ENCODE results near the gene OR2J3.

DNA sequence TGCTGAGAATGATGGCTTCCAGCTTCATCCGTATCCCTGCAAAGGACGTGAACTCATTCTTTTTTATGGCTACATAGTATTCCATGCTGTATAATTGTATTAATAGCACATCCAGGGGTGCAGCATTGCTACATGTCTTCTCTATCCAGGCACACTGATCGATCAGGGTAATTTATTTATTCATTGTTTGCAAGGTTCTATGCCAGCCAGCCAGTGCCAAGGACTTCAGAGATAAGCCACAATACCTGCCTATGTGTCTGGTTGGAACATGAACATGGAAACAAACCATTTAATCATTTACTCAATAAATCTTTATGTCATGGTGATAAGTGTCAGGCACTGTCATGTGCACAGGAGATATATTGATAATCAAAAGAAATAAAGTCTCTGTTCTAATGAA lies 14.9 kb upstream of the OR2J3 start:
- TF ChIP-seq EZH2 (IDR thresholded peaks at IDR 0.05; ENCODE audit: low read length, missing control alignments), result no peak
- TF ChIP-seq, protein P1, sequence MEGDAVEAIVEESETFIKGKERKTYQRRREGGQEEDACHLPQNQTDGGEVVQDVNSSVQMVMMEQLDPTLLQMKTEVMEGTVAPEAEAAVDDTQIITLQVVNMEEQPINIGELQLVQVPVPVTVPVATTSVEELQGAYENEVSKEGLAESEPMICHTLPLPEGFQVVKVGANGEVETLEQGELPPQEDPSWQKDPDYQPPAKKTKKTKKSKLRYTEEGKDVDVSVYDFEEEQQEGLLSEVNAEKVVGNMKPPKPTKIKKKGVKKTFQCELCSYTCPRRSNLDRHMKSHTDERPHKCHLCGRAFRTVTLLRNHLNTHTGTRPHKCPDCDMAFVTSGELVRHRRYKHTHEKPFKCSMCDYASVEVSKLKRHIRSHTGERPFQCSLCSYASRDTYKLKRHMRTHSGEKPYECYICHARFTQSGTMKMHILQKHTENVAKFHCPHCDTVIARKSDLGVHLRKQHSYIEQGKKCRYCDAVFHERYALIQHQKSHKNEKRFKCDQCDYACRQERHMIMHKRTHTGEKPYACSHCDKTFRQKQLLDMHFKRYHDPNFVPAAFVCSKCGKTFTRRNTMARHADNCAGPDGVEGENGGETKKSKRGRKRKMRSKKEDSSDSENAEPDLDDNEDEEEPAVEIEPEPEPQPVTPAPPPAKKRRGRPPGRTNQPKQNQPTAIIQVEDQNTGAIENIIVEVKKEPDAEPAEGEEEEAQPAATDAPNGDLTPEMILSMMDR (conservative IDR thresholded peaks at IDR 0.05 in 1 of 2, IDR thresholded peaks at IDR 0.05 in 1 of 2; ENCODE audit: low read depth in 1 of 2, low read length in 2 of 2), result no peak

All from fibroblast of lung (primary cell).